GM23338 (cell line): ENCODE measurements around the gene CRADD. TPM values are rescaled to one million over a fixed set of nuclear protein-coding genes. Genes with fewer than 3 reads are reported as not detected.

ENCODE experiments used
- ATAC-seq: fragments of 200-7000 bp; cut with Tn5 transposase; 3 replicates; pipeline ENCODE4 v1.9.1; 2020
- DNase-seq: peaks from one replicate; pipeline ENCODE4 v3.0.0-alpha.2; 2015; ENCODE audit warnings: low spot score
- H2AFZ ChIP-seq: fragments of 200-600 bp; sonication (generic); 2 replicates; pipeline ENCODE4 v1.8.0; 2016; ENCODE audit warnings: antibody characterized with exemption, mild to moderate bottlenecking, moderate library complexity
- H3F3A ChIP-seq: fragments of 200-600 bp; sonication (generic); replicated peaks from 2 replicates; pipeline ENCODE4 v1.8.0; 2017; ENCODE audit warnings: antibody characterized with exemption, mixed run types, low read depth
- H3K27ac ChIP-seq: fragments of 200-600 bp; sonication (generic); 2 replicates; pipeline ENCODE4 v1.6.1; 2016; ENCODE audit warnings: low read depth
- H3K27me3 ChIP-seq: fragments of 200-600 bp; sonication (generic); 2 replicates; pipeline ENCODE4 v1.8.0; 2016; ENCODE audit warnings: mild to moderate bottlenecking, mixed run types, moderate library complexity; ENCODE audit not compliant: insufficient read depth
- H3K36me3 ChIP-seq: fragments of 200-600 bp; sonication (generic); 2 replicates; pipeline ENCODE4 v1.8.0; 2016; ENCODE audit warnings: mild to moderate bottlenecking; ENCODE audit not compliant: insufficient read depth
- H3K4me1 ChIP-seq: fragments of 200-600 bp; sonication (generic); 2 replicates; pipeline ENCODE4 v1.8.0; 2016; ENCODE audit warnings: mild to moderate bottlenecking, moderate library complexity; ENCODE audit not compliant: insufficient read depth
- H3K4me2 ChIP-seq: fragments of 200-600 bp; sonication (generic); 2 replicates; pipeline ENCODE4 v1.7.1; 2017; ENCODE audit warnings: mixed run types
- H3K4me3 ChIP-seq: fragments of 200-600 bp; sonication (generic); 2 replicates; pipeline ENCODE4 v1.6.1; 2016; ENCODE audit warnings: mixed run types
- H3K79me2 ChIP-seq: fragments of 200-600 bp; sonication (generic); replicated peaks from 2 replicates; pipeline ENCODE4 v1.8.0; 2017; ENCODE audit warnings: mild to moderate bottlenecking; ENCODE audit not compliant: insufficient read depth
- H3K9me2 ChIP-seq: fragments of 200-600 bp; sonication (generic); 2 replicates; pipeline ENCODE4 v1.8.0; 2017; ENCODE audit not compliant: insufficient read depth
- H4K20me1 ChIP-seq: fragments of 200-600 bp; sonication (generic); replicated peaks from 2 replicates; pipeline ENCODE4 v1.8.0; 2017; ENCODE audit warnings: mild to moderate bottlenecking; ENCODE audit not compliant: insufficient read depth
- H3K27ac Mint-ChIP-seq: 2 replicates; pipeline ENCODE4 v1.8.0; 2020; ENCODE audit warnings: inconsistent platforms, mild to moderate bottlenecking, moderate library complexity, mixed read lengths
- H3K27me3 Mint-ChIP-seq: 3 replicates; pipeline ENCODE4 v1.8.0; 2022; ENCODE audit warnings: low read depth, mild to moderate bottlenecking, moderate library complexity, mixed read lengths, inconsistent platforms; ENCODE audit not compliant: insufficient read depth, poor library complexity
- H3K36me3 Mint-ChIP-seq: 3 replicates; pipeline ENCODE4 v1.8.0; 2021; ENCODE audit warnings: low read depth, mild to moderate bottlenecking, inconsistent platforms, moderate library complexity, mixed read lengths
- H3K4me1 Mint-ChIP-seq: 3 replicates; pipeline ENCODE4 v1.8.0; 2020; ENCODE audit warnings: mild to moderate bottlenecking, inconsistent platforms, mixed read lengths
- H3K4me3 Mint-ChIP-seq: 3 replicates; pipeline ENCODE4 v1.8.0; 2021; ENCODE audit warnings: moderate library complexity, mild to moderate bottlenecking, inconsistent platforms, mixed read lengths
- H3K9me3 Mint-ChIP-seq: 3 replicates; pipeline ENCODE4 v1.8.0; 2020; ENCODE audit warnings: moderate library complexity, mild to moderate bottlenecking, inconsistent platforms, mixed read lengths
- CREB1 ChIP-seq: fragments of 250-450 bp; sonication (Bioruptor Pico); IDR thresholded peaks from 2 replicates; pipeline ENCODE4 v1.5.0; 2020; ENCODE audit warnings: low read depth, mild to moderate bottlenecking, moderate library complexity
- EZH2 ChIP-seq: fragments of 200-600 bp; sonication (generic); IDR thresholded peaks from one replicate; pipeline ENCODE4 v1.8.0; 2017; ENCODE audit warnings: antibody characterized with exemption, mild to moderate bottlenecking, low read depth; ENCODE audit not compliant: unreplicated experiment
- EZH2phosphoT487 ChIP-seq: fragments of 200-600 bp; sonication (generic); IDR thresholded peaks from one replicate; pipeline ENCODE4 v1.8.1; 2018; ENCODE audit warnings: antibody characterized with exemption; ENCODE audit not compliant: unreplicated experiment
- JUNB ChIP-seq: IDR thresholded peaks from one replicate; pipeline ENCODE4 v1.6.1; 2016; ENCODE audit warnings: antibody characterized with exemption; ENCODE audit not compliant: unreplicated experiment
- NANOG ChIP-seq: IDR thresholded peaks from 2 replicates; pipeline ENCODE4 v1.6.1; 2016; ENCODE audit warnings: antibody characterized with exemption, borderline replicate concordance
- POLR2AphosphoS5 ChIP-seq: IDR thresholded peaks from 2 replicates; pipeline ENCODE4 v1.6.1; 2016; ENCODE audit warnings: antibody characterized with exemption, low read depth
- REST ChIP-seq: IDR thresholded peaks from one replicate; pipeline ENCODE4 v1.6.1; 2018; ENCODE audit warnings: antibody characterized with exemption; ENCODE audit not compliant: unreplicated experiment
- STAT1 ChIP-seq: IDR thresholded peaks from one replicate; pipeline ENCODE4 v1.6.1; 2016; ENCODE audit warnings: antibody characterized with exemption; ENCODE audit not compliant: unreplicated experiment
- ZNF114 ChIP-seq: fragments of 250-450 bp; sonication (Bioruptor Pico); IDR thresholded peaks from 2 replicates; pipeline ENCODE4 v1.5.0; 2020; ENCODE audit warnings: mild to moderate bottlenecking, moderate library complexity
- ZNF331 ChIP-seq: fragments of 250-450 bp; sonication (Bioruptor Pico); IDR thresholded peaks from 2 replicates; pipeline ENCODE4 v1.5.0; 2020; ENCODE audit warnings: low read depth, mild to moderate bottlenecking, moderate library complexity
- polyA plus RNA-seq: library from polyadenylated mRNA; unstranded; fragments of >200 nt; fragmentation: Nextera tagmentation; extraction: Ambion mirVana; gene quantifications from 2 replicates; pipeline ENCODE4 v1.2.1, GENCODE V29; 2016
- total RNA-seq: library from RNA; depleted of rRNA; stranded (reverse); fragments of >200 nt; shearing (Covaris generic); gene quantifications from 2 replicates; pipeline ENCODE4 v1.2.3, GENCODE V29; 2014
- TF ChIP-seq, protein P1 (sequence below), 2 experiments: fragments of 200-600 bp in 1 of 2; sonication (generic) in 1 of 2; conservative IDR thresholded peaks; 2 replicates each; pipeline versions ENCODE4 v1.5.1 to v1.6.1; 2016 to 2017; ENCODE audit warnings: antibody characterized with exemption in 2 of 2, low read depth in 2 of 2, mild to moderate bottlenecking in 2 of 2, moderate library complexity in 1 of 2
- TF ChIP-seq, protein P2 (sequence below): fragments of 250-450 bp; sonication (Bioruptor Pico); IDR thresholded peaks from 2 replicates; pipeline ENCODE4 v1.5.0; 2020; ENCODE audit warnings: mild to moderate bottlenecking, moderate library complexity
- TF ChIP-seq, protein P3 (sequence below): IDR thresholded peaks from 2 replicates; pipeline ENCODE4 v1.6.1; 2016; ENCODE audit warnings: antibody characterized with exemption

The CRADD gene
- total and polyA plus RNA-seq, 2 experiments from 2014 or later = 6.3 to 27.9 TPM

GRCh38 chr12:93850481-93851256 lies 173.5 kb downstream of the CRADD start:
- Histone ChIP-seq H2AFZ (no peak overlapping the region), H3K79me2 (no peaks in the 10 kb centered on the region), H3K9me2 (no peaks in the 10 kb centered on the region), H4K20me1 (no peaks in the 10 kb centered on the region), H3K4me2 (no peak overlapping the region), H3K27ac (no peak overlapping the region), H3K36me3 (no peaks in the 10 kb centered on the region), H3K4me1 (no peaks in the 10 kb centered on the region; the same call in 1 of the 2 replicates), H3F3A (no peaks in the 10 kb centered on the region), H3K27me3 (no peaks in the 10 kb centered on the region), H3K4me3 (no peak overlapping the region)
- peaks cover 12% of the 10 kb centered on the region; the same call in 2 of the 3 replicates for H3K4me1 Mint-ChIP-seq
- H3K4me3 Mint-ChIP-seq = no peak overlapping the region
- H3K27me3 Mint-ChIP-seq = no peaks in the 10 kb centered on the region
- H3K36me3 Mint-ChIP-seq = no peaks in the 10 kb centered on the region
- DNase-seq (no peak), ATAC-seq (no peak)
- TF ChIP-seq ZNF331 (no peak), POLR2AphosphoS5 (no peak), STAT1 (no peak), CREB1 (CRISPR knock-in tag) (no peak), EZH2 (no peak), REST (no peak), EZH2phosphoT487 (no peak), JUNB (no peak), NANOG (no peak), ZNF114 (no peak)
- TF ChIP-seq, protein P1, sequence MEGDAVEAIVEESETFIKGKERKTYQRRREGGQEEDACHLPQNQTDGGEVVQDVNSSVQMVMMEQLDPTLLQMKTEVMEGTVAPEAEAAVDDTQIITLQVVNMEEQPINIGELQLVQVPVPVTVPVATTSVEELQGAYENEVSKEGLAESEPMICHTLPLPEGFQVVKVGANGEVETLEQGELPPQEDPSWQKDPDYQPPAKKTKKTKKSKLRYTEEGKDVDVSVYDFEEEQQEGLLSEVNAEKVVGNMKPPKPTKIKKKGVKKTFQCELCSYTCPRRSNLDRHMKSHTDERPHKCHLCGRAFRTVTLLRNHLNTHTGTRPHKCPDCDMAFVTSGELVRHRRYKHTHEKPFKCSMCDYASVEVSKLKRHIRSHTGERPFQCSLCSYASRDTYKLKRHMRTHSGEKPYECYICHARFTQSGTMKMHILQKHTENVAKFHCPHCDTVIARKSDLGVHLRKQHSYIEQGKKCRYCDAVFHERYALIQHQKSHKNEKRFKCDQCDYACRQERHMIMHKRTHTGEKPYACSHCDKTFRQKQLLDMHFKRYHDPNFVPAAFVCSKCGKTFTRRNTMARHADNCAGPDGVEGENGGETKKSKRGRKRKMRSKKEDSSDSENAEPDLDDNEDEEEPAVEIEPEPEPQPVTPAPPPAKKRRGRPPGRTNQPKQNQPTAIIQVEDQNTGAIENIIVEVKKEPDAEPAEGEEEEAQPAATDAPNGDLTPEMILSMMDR (conservative IDR thresholded peaks at IDR 0.05; ENCODE audit: low read depth in 2 of 2) = no peak
- TF ChIP-seq, protein P2, sequence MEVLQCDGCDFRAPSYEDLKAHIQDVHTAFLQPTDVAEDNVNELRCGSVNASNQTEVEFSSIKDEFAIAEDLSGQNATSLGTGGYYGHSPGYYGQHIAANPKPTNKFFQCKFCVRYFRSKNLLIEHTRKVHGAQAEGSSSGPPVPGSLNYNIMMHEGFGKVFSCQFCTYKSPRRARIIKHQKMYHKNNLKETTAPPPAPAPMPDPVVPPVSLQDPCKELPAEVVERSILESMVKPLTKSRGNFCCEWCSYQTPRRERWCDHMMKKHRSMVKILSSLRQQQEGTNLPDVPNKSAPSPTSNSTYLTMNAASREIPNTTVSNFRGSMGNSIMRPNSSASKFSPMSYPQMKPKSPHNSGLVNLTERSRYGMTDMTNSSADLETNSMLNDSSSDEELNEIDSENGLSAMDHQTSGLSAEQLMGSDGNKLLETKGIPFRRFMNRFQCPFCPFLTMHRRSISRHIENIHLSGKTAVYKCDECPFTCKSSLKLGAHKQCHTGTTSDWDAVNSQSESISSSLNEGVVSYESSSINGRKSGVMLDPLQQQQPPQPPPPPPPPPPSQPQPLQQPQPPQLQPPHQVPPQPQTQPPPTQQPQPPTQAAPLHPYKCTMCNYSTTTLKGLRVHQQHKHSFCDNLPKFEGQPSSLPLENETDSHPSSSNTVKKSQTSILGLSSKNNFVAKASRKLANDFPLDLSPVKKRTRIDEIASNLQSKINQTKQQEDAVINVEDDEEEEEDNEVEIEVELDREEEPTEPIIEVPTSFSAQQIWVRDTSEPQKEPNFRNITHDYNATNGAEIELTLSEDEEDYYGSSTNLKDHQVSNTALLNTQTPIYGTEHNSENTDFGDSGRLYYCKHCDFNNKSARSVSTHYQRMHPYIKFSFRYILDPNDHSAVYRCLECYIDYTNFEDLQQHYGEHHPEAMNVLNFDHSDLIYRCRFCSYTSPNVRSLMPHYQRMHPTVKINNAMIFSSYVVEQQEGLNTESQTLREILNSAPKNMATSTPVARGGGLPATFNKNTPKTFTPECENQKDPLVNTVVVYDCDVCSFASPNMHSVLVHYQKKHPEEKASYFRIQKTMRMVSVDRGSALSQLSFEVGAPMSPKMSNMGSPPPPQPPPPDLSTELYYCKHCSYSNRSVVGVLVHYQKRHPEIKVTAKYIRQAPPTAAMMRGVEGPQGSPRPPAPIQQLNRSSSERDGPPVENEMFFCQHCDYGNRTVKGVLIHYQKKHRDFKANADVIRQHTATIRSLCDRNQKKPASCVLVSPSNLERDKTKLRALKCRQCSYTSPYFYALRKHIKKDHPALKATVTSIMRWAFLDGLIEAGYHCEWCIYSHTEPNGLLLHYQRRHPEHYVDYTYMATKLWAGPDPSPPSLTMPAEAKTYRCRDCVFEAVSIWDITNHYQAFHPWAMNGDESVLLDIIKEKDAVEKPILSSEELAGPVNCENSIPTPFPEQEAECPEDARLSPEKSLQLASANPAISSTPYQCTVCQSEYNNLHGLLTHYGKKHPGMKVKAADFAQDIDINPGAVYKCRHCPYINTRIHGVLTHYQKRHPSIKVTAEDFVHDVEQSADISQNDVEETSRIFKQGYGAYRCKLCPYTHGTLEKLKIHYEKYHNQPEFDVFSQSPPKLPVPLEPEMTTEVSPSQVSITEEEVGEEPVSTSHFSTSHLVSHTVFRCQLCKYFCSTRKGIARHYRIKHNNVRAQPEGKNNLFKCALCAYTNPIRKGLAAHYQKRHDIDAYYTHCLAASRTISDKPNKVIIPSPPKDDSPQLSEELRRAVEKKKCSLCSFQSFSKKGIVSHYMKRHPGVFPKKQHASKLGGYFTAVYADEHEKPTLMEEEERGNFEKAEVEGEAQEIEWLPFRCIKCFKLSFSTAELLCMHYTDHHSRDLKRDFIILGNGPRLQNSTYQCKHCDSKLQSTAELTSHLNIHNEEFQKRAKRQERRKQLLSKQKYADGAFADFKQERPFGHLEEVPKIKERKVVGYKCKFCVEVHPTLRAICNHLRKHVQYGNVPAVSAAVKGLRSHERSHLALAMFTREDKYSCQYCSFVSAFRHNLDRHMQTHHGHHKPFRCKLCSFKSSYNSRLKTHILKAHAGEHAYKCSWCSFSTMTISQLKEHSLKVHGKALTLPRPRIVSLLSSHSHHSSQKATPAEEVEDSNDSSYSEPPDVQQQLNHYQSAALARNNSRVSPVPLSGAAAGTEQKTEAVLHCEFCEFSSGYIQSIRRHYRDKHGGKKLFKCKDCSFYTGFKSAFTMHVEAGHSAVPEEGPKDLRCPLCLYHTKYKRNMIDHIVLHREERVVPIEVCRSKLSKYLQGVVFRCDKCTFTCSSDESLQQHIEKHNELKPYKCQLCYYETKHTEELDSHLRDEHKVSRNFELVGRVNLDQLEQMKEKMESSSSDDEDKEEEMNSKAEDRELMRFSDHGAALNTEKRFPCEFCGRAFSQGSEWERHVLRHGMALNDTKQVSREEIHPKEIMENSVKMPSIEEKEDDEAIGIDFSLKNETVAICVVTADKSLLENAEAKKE = no peak
- TF ChIP-seq, protein P3, sequence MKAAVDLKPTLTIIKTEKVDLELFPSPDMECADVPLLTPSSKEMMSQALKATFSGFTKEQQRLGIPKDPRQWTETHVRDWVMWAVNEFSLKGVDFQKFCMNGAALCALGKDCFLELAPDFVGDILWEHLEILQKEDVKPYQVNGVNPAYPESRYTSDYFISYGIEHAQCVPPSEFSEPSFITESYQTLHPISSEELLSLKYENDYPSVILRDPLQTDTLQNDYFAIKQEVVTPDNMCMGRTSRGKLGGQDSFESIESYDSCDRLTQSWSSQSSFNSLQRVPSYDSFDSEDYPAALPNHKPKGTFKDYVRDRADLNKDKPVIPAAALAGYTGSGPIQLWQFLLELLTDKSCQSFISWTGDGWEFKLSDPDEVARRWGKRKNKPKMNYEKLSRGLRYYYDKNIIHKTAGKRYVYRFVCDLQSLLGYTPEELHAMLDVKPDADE = no peak
- H3K9me3 Mint-ChIP-seq = no peaks in the 10 kb centered on the region
- no peak overlapping the region for H3K27ac Mint-ChIP-seq
